Common myeloid progenitor, CD34-positive (primary cell): Measurements from ENCODE around the gene ITSN2.
"Not testable (repeated sequence)": the region's sequence is repeated elsewhere in the genome, so short reads cannot be mapped to it uniquely, and the experiment has no call there.

Source experiments
- CTCF ChIA-PET: fragments of 350-600 bp; sonication (Branson Sonifier 250); formaldehyde crosslinking; loops from one replicate; lab custom pipeline; 2021; ENCODE audit warnings: antibody characterized with exemption; lab: Charles Lee
- POLR2A ChIA-PET: fragments of 350-600 bp; sonication (Branson Sonifier 250); formaldehyde crosslinking; loops from one replicate; lab custom pipeline; 2021; ENCODE audit warnings: antibody characterized with exemption; lab: Charles Lee
- DNase-seq, 3 donors: peaks; one replicate each; pipeline versions ENCODE4 v3.0.0 to v3.0.0-alpha.2; 2013
- H3K27ac ChIP-seq, 2 experiments: 1 replicate in 1 of 2; 2 replicates in 1 of 2; pipeline ENCODE4 v1.7.0; 2013; ENCODE audit warnings: inconsistent platforms in 2 of 2, low read length in 2 of 2, mild to moderate bottlenecking in 2 of 2, low read depth in 1 of 2, moderate library complexity in 1 of 2; ENCODE audit not compliant: severe bottlenecking in 2 of 2, insufficient read depth in 1 of 2, poor library complexity in 1 of 2
- H3K27me3 ChIP-seq, 5 experiments: replicated peaks in 2 of 5; 1 replicate in 3 of 5; 2 replicates in 2 of 5; pipeline versions ENCODE4 v1.6.1 to v1.7.0; 2013; ENCODE audit warnings: low read length in 4 of 5, mild to moderate bottlenecking in 2 of 5, moderate library complexity in 2 of 5, inconsistent platforms in 1 of 5; ENCODE audit not compliant: insufficient read depth in 5 of 5, control insufficient read depth in 4 of 5
- H3K36me3 ChIP-seq, 4 experiments: 1 replicate in 2 of 4; 2 replicates in 2 of 4; pipeline versions ENCODE4 v1.6.1 to v1.7.0; 2013; ENCODE audit warnings: low read length in 3 of 4, control low read depth in 1 of 4, mild to moderate bottlenecking in 1 of 4; ENCODE audit not compliant: control insufficient read depth in 4 of 4, insufficient read depth in 4 of 4
- H3K4me1 ChIP-seq, 4 experiments: 1 replicate in 3 of 4; 2 replicates in 1 of 4; pipeline versions ENCODE4 v1.6.1 to v1.7.1; 2013; ENCODE audit warnings: low read length in 3 of 4, mild to moderate bottlenecking in 3 of 4, control low read depth in 1 of 4, inconsistent platforms in 1 of 4, moderate library complexity in 1 of 4; ENCODE audit not compliant: control insufficient read depth in 4 of 4, insufficient read depth in 4 of 4; ENCODE audit errors: control extremely low read depth in 1 of 4
- H3K4me3 ChIP-seq, 7 experiments: 1 replicate in 4 of 7; 2 replicates in 3 of 7; pipeline versions ENCODE4 v1.5.1 to v1.7.0; 2013; ENCODE audit warnings: mild to moderate bottlenecking in 7 of 7, low read length in 6 of 7, moderate library complexity in 6 of 7, inconsistent platforms in 2 of 7, low read depth in 2 of 7, control low read depth in 1 of 7; ENCODE audit not compliant: insufficient read depth in 4 of 7, control insufficient read depth in 1 of 7; ENCODE audit errors: extremely low read depth in 1 of 7
- H3K9me3 ChIP-seq, 5 experiments: 1 replicate in 4 of 5; 2 replicates in 1 of 5; pipeline versions ENCODE4 v1.6.1 to v1.7.1; 2013; ENCODE audit warnings: low read length in 4 of 5, mild to moderate bottlenecking in 2 of 5, inconsistent platforms in 1 of 5, low read depth in 1 of 5, moderate library complexity in 1 of 5; ENCODE audit not compliant: control insufficient read depth in 4 of 5, insufficient read depth in 2 of 5; ENCODE audit errors: control extremely low read depth in 1 of 5
- WGBS: methylation state at CpG from one replicate; pipeline ENCODE4 v1.1.5; 2013; ENCODE audit not compliant: insufficient coverage; 5-methylcytosine and 5-hydroxymethylcytosine counted together

The ITSN2 gene

DNA sequence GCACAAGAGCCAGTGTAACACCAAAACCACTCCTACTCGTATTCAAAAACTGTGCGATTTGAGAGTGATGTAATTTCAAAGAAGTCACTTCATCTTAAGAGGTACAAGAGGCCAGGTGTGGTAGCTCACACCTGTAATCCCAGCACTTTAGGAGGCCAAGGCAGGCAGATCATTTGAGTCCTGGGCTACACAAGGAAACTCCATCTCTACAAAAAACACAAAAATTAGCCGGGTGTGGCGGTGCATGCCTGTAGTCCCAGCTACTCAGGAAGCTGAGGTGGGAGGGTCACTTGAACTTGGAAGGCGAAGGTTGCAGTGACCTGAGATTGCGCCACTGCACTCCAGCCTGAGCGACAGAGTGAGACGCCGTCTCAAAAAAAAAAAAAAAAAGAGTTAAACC lies 21.2 kb downstream of the ITSN2 start:
- H3K27ac ChIP-seq, H3K4me3 ChIP-seq, H3K9me3 ChIP-seq, DNase-seq, H3K36me3 ChIP-seq, POLR2A ChIA-PET, H3K27me3 ChIP-seq: not testable (repeated sequence)
- WGBS, result 100% methylated on average over 4 of the region's 9 CpGs
- CTCF ChIA-PET, result interaction anchor here (0.7 to 1.3 kb wide), 6 partner anchors 9 to 32 kb away, joined by 3 to 6 read pairs (median 4); no protein-coding TSS in a partner anchor
- H3K4me1 ChIP-seq, result peaks cover 8 to 50% (median 33%) of the 10 kb centered on the region in 4 experiments

DNA sequence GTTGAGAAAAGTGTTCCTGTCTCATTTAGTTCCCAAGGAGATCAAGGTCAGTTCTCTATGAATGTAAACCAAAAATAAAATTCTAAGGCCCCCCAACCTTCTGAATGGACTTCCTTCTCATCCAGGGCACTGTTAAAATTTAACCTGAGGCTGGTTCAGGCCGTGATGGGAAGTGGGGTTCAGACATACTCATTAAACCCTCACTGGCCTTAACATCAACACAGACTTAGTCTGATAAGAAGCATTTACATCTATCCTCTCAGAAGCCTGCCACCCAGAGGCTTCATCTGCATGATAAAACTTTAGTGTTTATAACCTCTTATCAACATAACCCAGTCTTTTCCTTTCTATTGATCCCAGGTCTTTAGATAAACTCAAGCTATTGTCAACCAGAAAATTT lies 22.4 kb downstream of the ITSN2 start:
- no peaks in the 10 kb centered on the region for H3K9me3 ChIP-seq
- CTCF ChIA-PET, result interaction anchor here (0.8 to 1.7 kb wide), 6 partner anchors 9 to 39 kb away, joined by 3 to 8 read pairs (median 3); no protein-coding TSS in a partner anchor
- peaks cover 0 to 4% (median 1%) of the 10 kb centered on the region in 4 experiments for H3K36me3 ChIP-seq
- no CpG with 5 or more reads among the region's 1 CpG for WGBS
- H3K4me1 ChIP-seq, result peaks cover 9 to 53% (median 35%) of the 10 kb centered on the region in 4 experiments
- no peaks in the 10 kb centered on the region for H3K27me3 ChIP-seq
- H3K27ac ChIP-seq, result no peak overlapping the region
- POLR2A ChIA-PET, result no interaction called here
- peak; percentile 43 to 68 (median 56) for DNase-seq
- no peak overlapping the region for H3K4me3 ChIP-seq

DNA sequence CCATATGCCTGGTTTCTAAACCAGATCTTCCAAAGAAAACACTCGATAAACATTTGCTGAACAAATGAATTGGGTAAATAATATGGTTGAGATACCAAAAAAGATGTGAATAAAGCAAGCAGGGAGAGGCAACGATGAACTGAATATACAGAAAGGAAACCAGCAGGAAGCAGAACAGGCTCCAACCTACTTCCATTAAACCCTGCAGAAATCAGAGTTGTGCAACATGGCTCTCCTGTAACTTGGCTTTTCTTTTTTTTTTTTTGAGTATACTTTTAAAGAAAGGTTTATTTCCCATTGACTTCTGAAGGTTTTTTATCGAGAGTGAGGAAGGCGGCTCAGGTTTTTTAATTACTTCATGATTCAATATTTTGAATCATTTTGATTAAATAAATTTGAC lies 23.5 kb downstream of the ITSN2 start:
- H3K27ac ChIP-seq, result no peak overlapping the region
- no peaks in the 10 kb centered on the region for H3K9me3 ChIP-seq
- 0% methylated on average over 1 of the region's 4 CpGs for WGBS
- ChIA-PET CTCF (interaction anchor here (1.5 kb wide), 1 partner anchor 14 kb away, joined by 4 read pairs; no protein-coding TSS in a partner anchor), POLR2A (no interaction called here)
- H3K27me3 ChIP-seq, result no peaks in the 10 kb centered on the region
- peaks cover 0 to 3% (median 0%) of the 10 kb centered on the region in 4 experiments for H3K36me3 ChIP-seq
- peak in 1 of 3 donors; percentile 60 for DNase-seq
- peaks cover 9 to 56% (median 38%) of the 10 kb centered on the region in 4 experiments for H3K4me1 ChIP-seq
- peak overlapping the region in 1 of 7 experiments; percentile 42 for H3K4me3 ChIP-seq

DNA sequence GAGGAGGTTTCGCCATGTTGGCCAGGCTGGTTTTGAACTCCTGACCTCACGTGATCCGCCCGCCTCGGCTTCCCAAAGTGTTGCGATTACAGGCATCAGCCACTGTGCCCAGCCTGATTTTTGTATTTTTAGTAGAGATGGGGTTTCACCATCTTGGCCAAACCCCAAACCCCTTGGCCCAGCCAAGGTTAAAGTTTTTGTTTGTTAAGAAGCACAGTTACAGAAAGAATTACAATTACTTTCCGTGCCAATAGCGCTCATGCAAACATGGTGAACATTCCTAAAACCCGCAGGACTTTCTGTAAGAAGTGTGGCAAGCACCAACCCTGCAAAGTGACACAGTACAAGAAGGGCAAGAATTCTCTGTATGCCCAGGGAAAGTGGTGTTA lies 26.1 kb downstream of the ITSN2 start:
- WGBS, result 67% methylated on average over 4 of the region's 9 CpGs
- H3K4me1 ChIP-seq, result peaks cover 15 to 74% (median 55%) of the 10 kb centered on the region in 4 experiments
- ChIA-PET CTCF (interaction anchor here (1.2 kb wide), 1 partner anchor 18 kb away, joined by 3 read pairs; no protein-coding TSS in a partner anchor), POLR2A (interaction anchor here (0.7 kb wide), 1 partner anchor 489 kb away, joined by 6 read pairs; no protein-coding TSS in a partner anchor)
- no peak overlapping the region for H3K27ac ChIP-seq
- H3K27me3 ChIP-seq, result no peaks in the 10 kb centered on the region
- no peaks in the 10 kb centered on the region for H3K9me3 ChIP-seq
- H3K4me3 ChIP-seq, result no peak overlapping the region
- no peak for DNase-seq
- no peaks in the 10 kb centered on the region for H3K36me3 ChIP-seq

DNA sequence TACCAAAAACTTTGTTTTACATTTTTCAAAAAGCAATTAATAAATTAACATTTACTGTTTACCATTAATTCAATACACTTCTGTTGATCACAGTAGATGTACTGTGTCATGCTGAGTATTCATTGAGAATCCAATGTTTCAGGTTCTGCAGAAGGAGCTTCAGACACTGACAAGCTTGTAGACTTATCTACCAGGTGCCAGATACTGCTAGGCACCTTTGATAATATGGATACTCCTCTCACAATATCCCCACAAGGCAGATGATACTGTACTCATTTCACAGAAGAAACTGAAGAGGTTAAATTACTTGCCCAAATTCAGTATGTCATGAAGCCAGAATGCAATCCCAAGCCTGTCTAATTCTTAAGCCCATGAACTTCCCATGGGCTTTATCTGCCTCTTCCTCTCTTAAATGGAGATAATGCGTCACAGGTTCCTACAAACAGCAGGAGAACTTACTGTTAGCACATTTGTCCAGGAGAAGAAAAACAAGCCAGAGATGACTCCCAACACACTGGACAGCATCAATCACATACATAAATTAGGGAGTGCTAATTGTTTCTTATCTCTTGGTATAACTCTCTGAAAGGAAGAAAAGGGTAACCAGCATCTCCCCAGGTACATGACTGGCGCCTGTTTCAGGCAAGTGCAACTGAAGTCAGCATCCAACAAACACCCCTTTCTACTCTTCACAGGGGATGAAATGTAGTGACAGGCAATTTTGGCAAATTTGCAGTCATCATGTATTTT lies 27.4 kb downstream of the ITSN2 start:
- Histone ChIP-seq H3K4me3 (peak overlapping the region in 2 of 7 experiments; percentile 20 to 31), H3K9me3 (no peaks in the 10 kb centered on the region), H3K36me3 (no peaks in the 10 kb centered on the region), H3K4me1 (peaks cover 14 to 75% (median 57%) of the 10 kb centered on the region in 4 experiments), H3K27me3 (no peaks in the 10 kb centered on the region), H3K27ac (no peak overlapping the region)
- CTCF ChIA-PET, result interaction anchor here (1.3 to 2.7 kb wide), 2 partner anchors 16 to 26 kb away, joined by 5 to 9 read pairs; no protein-coding TSS in a partner anchor
- POLR2A ChIA-PET, result interaction anchor here (0.7 kb wide), 1 partner anchor 27 kb away, joined by 4 read pairs; the partner anchor contains the start of gene ITSN2
- no peak for DNase-seq
- no CpG with 5 or more reads among the region's 2 CpGs for WGBS

DNA sequence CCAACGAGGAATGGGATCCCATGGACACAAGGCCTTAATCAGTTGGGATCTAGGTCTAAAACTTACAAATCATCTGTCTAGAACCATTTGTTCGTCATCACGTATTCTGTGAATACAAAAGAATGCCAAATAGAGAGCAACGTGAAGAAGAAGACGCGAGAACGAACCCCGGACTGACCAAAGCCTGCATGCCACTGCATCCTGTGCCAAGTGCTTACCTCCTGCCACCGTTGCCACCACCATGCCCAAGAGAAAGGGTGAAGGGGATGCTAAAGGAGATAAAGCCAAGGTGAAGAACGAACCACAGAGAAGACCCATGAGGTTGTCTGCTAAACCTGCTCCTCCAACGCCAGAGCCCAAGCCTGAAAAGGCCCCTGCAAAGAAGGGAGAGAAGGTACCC lies 30.2 kb downstream of the ITSN2 start:
- Histone ChIP-seq H3K9me3 (no peaks in the 10 kb centered on the region), H3K4me3 (peak overlapping the region in 5 of 7 experiments; percentile 7 to 62 (median 38)), H3K27ac (peak overlapping the region in 1 of 2 experiments; percentile 69), H3K4me1 (peaks cover 18 to 64% (median 52%) of the 10 kb centered on the region in 4 experiments), H3K27me3 (no peaks in the 10 kb centered on the region), H3K36me3 (no peaks in the 10 kb centered on the region)
- DNase-seq, result no peak
- POLR2A ChIA-PET, result interaction anchor here (1.5 kb wide), 1 partner anchor 30 kb away, joined by 8 read pairs; the partner anchor contains the start of gene ITSN2
- CTCF ChIA-PET, result interaction anchor here (0.7 to 2.7 kb wide), 7 partner anchors 9 to 29 kb away, joined by 3 to 9 read pairs (median 3); no protein-coding TSS in a partner anchor
- 54% methylated on average over 10 of the region's 11 CpGs for WGBS
